Activated CD4-positive, alpha-beta T cell treated with anti-CD3 and anti-CD28 coated beads, Interleukin-2, amount 50 U/mL, for 24 hours (primary cell): ENCODE results near the gene C16orf87.

Experiments
- DNase-seq, 2 donors: peaks; one replicate each; pipeline ENCODE4 v3.0.0-alpha.2; 2020; ENCODE audit warnings: low read depth in 1 of 2, low spot score in 1 of 2

Gene C16orf87

DNA sequence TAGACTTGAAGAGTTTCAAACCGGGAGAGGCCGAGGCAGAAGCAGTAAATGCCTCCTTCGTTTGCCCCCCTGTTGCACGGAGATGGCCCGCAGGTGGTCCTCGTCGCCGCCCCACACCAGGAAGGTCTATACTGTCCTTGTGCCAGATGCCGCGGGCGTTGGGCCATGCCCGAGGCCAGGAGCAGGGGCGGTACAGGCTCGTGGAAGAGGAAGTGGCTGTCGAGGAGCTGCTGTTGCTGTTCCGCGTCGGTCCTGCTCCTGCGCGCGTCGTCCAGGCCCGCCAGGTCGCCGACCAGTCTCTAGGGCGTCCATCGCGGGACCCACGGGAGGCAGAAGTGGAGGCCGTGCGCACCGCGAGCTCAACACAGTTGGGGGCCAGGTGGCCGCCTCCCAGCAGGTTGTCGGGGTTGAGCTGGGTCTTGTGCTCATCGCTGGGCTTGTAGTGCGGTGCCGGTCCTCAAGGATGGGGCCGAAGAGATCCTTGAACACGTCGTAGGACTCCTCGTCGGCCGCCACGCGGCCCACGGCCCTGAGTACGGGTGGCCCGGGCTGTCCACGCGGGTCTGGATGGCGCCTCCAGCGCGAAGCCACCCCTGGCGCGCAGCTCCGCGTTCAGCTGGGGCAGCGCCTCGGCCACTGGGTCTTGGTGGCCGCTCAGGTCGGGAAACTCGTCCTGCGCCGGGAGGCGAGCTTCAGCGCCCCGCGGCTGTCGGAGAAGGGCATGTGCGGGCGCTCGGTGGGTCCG is 13.1 kb upstream of the C16orf87 start:
- no peak for DNase-seq

DNA sequence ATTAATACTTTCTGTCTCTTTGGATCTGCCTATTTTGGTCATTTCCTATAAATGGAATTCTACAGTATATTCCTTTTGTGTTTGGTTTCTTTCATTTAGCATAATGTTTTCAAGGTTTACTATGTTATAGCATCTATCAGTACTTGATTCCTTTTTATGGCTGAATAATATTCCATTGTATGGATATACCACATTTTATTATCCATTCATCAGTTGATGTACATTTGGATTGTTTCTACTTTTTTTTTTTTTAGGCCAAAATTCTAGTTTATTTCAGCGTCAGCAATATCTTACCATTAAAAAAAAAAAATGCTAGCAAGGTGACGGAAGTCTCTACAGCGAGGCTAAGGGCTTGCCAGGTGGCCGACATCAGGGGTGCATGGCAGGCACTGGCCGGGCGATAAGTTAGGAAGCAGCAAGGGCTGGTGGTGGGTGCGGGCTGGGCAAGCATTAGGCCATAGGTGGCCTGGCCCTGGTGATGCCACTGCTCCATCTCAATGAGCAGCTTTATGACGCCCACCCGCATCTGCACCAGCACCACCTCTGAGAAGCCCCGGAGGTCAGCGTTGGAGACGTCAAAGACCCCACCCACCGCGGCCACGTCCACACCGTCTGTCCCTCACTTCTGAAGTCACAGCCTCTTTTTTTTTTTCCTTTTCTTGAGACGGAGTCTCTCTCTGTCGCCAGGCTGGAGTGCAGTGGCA is 11.4 kb upstream of the C16orf87 start:
- no peak for DNase-seq

DNA sequence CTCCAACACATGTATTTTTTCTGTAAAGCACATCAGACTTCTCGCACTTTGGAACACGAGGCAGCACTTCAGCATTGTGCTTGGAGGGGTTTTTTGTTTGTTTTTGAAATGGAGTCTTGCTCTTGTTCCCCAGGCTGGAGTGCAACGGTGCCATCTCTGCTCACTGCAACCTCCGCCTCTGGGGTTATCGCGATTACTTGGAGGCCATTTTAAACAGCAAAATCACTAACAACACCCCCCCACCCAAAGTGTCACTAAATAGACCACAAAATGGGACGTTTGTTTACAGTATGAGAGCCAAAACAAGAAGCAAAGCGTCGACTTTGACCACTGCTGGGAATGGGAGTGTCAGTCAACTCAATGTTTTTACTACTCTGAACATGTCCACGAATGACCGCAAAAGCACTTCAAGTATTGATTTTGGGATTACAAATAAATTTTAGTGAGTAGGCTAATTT is 9.0 kb upstream of the C16orf87 start:
- DNase-seq: no peak

DNA sequence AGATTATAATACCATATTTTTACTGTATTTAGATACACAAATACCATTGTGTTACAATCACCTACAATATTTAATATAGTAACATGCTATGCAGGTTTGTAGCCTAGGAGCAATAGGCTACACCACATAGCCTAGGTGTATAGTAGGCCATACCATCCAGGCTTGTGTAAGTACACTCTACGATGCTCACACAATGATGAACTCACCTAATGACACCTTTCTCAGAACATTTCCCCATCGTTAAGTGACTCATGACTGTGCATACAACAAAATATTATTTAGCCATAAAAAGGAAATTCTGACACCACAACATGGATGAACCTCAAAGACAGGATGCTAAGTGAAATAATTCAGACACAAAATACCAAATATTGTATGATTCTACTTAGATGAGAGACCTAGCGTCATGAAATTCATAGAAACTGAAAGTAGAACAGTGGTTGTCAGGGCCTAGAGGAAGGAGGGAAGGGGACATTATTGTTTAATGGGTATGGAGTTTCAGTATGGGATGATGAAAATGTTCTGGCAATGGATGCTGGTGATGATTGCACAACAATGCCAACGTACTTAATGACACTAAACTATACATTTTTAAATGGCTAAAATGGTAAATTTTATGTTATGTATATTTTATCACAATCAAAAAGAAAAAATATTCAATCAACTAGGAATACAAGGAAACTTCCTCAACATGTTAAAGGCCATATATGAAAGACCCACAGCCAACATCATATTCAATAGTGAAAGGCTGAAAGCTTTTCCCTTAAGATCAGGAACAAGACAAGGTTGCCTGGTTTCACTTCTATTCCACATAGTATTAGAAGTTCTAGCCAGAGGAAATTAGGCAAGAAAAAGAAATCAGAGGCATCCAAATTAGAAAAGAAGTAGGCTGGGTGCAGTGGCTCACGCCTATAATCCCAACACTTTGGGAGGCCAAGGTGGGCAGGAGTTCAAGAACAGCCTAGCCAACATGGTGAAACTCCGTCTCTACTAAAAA is 5.9 kb upstream of the C16orf87 start:
- DNase-seq: no peak

DNA sequence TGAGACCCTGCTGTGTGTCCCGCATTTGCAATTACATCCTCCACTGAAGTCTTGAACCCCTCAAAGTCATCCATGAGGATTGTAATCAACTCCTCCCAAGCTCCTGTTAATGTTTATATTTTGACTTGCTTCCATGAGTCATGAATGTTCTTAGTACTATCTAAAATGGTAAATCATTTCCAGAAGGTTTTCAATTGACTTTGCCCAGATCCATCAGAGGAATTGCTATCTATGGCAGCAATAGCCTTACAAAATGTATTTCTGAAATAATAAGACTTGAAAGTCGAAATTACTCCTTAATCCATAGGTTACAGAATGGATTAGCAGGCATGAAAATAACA is 2.5 kb upstream of the C16orf87 start:
- DNase-seq: no peak

DNA sequence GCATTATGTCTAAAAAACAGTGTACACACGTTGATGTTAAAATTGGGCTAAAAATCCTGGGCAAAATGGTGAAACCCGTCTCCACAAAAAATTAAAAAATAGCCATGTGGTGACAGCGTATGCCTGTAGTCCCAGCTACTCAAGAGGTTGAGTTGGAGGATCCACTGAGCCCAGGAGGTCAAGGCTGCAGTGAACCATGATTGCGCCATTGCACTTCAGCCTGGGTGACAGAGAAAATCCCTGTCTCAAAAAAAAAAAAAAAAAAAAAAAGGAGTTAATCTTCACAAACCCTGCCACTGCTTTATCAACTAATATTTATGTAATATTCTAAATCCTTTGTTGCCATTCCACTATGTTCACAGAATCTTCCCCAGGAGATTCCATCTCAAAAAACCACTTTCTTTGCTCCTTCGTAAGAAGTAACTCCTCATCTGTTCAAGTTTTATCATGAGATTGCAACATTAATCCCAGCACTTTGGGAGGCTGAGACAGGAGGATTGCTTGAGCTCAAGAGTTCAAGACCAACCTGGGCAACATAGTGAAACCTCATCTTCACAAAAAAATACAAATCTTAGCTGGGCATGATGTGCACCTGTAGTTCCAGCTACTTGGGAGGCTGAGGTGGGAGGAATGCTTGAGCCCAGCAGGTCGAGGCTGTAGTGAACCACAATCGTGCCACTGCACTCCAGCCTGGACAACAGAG is 1.9 kb upstream of the C16orf87 start:
- DNase-seq: no peak

DNA sequence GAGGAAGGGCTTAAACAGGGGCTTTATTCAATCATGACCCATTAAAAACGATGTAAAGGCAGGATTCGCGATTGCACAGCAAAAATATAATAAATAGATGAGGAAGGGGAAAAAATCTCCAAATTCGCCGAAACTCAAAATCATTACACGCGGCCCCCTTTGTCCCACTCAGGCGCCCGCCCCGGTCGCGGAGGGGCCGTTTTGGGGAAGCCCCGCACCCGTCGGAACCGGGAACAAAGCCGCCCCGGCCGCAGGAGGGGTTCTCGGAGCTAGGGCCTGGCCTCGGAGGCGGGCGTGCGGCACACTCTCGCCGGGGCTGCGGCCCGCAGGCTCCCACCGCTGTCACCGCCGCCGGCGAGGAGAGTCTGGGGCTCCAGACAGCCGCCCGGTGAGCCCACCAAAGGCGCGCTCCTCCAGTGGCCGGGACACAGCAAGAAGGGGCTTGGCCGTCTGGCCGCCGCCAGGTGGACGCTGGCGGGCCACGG is 521 bp downstream of the C16orf87 start:
- no peak for DNase-seq

DNA sequence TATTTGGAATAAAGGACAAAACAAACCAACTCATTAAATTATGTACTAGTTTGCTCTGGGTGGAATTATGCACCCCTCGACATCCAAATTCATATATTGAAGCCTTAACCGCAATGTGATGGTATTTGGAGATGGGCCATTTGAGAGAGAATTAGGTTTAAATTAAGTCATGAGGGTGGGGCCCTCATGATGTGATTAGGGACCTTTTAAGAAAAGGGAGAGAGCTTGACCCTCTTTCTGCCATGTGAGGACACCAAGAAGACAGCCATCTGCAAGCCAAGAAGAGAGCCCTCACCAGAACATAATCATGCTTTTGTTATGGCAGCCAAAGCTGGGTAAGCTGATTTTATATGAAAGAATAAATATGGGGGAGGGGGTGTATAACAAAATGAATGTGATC is 2.0 kb downstream of the C16orf87 start:
- DNase-seq: no peak

DNA sequence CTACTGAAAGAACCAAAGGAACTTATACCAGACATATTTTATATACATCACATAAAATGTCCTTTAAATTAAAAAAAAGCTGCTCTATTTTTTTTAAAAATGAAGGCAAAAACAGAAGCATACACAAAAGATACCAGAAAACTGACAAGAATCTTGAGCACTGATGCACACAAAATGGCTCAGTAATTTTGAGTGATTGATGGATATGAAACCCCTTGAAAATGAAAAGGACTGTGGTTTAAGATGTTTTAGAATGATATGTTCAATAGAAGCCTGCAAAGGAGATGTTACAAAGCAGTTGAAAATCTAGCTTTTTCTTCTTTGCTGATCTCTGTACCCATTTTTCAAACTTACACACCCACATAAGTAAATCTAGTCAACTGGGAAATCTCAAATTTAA is 2.7 kb downstream of the C16orf87 start:
- DNase-seq: no peak

DNA sequence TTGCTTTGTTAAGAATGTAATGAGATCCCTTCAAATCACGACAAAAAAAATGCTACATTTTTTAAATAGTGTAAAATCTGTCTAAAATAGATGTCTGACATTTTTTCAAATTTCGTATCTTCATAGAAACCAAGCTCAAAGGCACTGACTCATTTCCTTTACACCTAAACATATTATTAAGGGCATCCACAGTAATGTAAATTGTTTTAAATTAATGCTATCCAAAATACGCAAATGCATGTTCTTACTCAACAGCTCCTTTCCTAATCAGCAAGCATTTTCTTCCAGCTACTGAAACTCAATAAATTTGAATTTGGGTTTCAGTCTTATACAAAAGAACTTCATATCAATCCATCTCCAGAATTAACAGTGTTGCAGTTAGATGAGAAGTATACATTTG is 4.3 kb downstream of the C16orf87 start:
- no peak for DNase-seq

DNA sequence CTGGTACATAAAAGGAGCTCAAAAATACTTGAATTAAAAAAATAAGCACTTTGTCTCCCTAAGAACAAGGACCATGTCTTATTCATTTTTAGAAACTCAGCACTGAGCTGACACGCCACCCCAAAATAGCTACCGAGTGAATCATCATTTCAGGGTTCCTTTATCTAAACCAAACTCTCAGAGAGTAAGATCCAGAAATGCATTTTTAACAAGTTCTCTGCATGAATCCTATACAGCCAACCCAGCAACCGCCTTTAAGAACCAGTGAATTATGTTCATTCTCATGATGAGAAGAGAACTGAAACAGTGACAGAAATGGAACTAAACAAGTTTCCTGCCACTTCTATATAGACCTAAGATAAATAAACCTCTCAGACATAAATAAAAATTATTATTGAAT is 8.7 kb downstream of the C16orf87 start:
- DNase-seq: peak in 1 of 2 donors; percentile 25

DNA sequence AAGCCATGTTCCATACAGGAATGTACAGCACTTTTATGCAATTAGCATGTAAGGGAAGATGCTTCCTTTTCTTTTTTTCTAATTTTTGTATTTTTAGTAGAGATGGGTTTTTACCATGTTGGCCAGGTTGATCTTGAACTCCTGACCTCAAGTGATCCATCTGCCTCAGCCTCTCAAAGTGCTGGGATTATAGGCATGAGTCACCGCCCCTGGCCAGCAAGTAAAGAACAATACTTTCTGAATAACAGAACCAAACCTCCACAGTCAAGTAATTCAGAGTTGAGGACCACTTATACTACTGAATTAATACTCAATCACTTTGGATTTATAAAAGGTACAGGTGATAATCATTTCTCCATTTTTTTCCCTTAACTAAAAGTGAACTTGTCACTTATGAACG is 13.0 kb downstream of the C16orf87 start:
- no peak for DNase-seq

DNA sequence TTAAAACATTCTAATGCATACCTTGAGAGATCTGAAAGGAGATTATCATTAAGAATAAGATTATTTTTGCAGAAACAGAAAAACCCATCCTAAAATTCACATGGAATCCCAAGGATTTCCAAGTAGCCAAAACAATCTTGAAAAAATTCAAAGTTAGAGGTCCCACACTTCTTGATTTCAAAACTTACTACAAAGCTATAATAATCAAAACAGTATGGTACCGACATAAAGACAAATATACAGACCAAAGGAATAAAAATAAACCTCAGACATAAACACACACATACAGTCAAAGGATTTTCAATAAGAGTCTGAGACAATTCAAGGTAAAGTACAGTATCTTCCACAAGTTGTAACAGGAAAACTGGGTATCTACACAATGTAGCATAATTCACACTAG is 16.2 kb downstream of the C16orf87 start:
- no peak for DNase-seq

DNA sequence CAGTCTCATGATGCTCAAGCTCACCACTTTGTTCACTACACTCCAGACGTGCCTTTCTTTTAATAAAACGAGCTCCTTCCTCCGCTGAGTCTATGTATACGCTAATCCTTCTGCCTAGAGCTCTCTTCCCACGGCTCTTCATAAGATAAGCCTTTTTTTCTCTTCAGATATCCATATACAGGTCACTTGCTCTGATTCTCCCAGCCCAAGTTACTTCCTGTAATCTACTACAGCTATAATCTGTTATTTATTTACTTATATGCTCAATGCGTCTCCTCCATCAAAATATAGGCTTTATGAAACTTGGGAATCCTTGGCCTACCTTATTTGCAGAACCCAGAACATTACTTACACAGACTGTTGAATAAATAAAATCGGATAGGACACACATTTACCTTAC is 17.4 kb downstream of the C16orf87 start:
- no peak for DNase-seq

DNA sequence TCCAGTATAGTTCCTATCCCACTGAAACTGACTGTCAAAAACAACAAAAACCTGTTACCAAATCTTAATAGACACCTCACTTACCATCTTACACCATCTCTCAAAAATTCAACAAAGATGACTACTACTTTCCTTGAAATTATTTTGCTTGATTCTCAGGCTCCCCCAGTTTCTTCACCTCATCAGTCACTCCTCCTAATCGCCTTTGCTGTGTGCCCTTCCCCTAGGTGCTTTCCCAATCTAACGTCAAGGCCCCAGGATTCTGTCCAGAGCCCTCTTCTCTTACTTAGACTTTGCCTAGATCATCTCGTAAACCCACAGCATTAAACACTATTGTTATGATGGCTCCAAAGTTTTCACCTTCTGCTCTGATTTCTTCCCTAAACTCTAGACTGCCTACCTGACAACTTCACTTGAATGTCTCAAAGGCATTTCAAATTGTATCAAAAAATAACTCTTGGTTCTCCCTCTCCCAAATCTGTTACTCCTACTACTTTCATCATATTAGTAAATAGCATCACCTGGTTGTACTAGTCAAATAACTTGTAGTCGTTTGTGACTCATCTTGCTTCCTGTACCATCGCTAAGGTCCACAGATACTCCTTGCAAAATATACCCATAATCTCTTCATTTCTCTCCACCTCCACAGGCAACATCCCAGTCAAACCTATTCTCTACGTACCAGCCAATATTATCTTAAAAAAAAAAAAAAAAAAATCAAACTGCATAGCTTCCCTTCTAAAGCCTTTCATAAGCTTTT is 18.0 kb downstream of the C16orf87 start:
- no peak for DNase-seq

DNA sequence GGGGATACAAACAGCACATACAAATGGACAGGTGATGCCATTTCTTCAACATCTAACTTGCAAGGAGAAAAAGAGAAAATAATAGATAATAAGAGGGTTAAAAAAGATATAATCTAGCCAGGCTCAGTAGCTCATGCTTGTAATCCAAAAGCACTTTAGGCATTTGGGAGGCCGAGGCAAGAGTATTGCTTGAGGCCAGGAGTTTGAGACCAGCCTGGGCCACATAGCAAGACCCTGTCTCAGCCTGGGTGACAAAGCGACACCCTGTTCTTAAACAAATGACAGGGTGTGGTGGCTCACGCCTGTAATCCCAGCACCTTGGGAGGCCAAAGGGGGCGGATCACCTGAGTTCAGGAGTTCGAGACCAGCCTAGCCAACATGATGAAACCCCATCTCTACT is 19.3 kb downstream of the C16orf87 start:
- no peak for DNase-seq

DNA sequence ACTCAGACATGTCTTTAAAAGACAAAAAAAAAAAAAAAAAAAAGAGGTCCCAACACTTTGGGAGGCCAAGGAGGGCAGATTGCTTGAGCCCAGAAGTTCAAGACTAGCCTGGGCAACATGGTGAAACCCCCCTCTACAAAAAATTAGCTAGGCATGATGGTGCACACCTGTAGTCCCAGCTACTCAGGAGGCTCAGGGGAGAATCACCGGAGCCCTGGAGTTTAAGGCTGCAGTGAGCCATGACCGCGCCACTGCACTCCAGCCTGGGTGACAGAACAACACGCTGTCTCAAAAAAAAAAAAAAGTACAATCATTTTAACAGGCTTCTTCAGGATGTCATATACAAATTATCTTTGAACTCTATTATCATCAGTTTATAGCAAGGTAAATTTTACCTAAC is 22.0 kb downstream of the C16orf87 start:
- DNase-seq: no peak

DNA sequence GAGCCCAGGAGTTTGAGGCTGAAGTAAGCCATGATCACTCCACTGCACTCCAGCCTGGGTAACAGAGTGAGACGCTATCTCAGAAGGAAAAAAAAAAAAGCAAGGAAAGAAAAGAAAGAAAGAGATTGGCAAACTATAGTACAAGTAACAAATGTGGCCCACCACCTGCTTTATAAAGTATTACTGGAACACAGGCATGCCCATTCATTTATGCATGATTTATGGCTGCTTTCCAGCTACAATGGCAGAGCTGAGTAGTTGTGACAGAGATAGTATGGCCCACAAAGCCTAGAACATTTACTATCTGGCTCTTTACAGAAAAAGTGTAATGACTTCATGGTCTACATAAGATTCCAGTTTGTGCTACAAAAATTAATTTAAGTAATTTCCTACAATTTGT is 23.6 kb downstream of the C16orf87 start:
- no peak for DNase-seq

DNA sequence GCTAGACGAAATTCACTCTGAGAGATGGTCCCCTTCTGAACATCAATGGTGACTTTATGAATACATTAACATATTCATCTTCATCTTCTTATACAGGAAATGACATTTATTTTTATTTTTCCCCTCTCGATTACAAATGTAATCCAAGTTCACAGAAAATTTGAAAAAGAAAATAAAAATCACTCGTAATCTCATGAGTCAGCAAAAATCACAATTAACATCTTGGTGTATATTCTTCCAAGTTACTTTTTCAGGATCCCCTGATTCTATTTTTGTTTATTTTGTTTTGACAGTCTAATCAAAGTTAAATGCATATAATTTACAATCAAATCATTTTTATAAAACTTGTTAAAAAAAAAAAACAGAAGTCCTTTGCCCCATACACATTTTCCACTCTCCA is 27.6 kb downstream of the C16orf87 start:
- no peak for DNase-seq

DNA sequence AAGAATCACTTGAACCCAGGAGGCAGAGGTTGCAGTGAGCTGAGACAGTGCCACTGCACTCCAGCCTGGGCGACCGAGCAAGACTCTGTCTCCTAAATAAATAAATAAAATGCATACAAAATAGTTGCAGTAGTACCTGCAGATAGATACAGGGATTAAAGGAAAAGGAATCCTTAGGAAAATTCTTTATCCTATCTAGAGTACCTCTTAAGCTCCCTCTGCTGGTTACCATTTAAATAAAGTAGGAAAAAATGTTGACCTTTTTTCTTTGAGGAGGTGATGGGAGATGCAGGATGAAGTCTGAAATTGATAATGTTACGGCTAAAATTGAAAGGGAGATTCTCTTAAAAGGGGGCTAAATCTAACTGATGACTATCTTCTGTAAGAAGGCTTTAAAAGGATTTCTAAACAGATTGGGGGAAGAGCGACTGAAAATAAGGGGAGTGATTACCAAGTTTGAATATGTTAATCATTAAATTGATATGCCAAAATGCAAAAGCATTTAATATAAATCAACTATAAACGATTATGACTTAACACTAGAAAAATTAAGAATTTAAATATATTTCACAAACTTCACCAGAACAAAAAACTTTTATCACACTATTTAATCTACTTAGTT is 29.4 kb downstream of the C16orf87 start:
- DNase-seq: no peak
